WTC11 (cell line): Measurements from ENCODE around the gene TDRKH. TPM values are rescaled to one million over a fixed set of nuclear protein-coding genes. Genes with fewer than 3 reads are reported as not detected.

Experiments used
- ATAC-seq: fragments of 200-7000 bp; cut with Tn5 transposase; 2 replicates; pipeline ENCODE4 v1.10.0; 2021; ENCODE audit warnings: mild to moderate bottlenecking, moderate library complexity
- CTCF ChIA-PET: fragments of 300-600 bp; sonication (Branson Sonifier 250); formaldehyde crosslinking; loops from one replicate; lab custom pipeline; 2021; ENCODE audit warnings: antibody characterized with exemption; lab: Charles Lee
- POLR2A ChIA-PET: fragments of 350-600 bp; sonication (Branson Sonifier 250); formaldehyde crosslinking; loops from one replicate; lab custom pipeline; 2021; ENCODE audit warnings: antibody characterized with exemption; lab: Charles Lee
- DNase-seq: peaks from one replicate; pipeline ENCODE4 v3.0.0; 2021; ENCODE audit warnings: low spot score
- H3K27ac Mint-ChIP-seq: 2 replicates; pipeline ENCODE4 v1.8.0; 2021; ENCODE audit warnings: mixed read lengths
- H3K27me3 Mint-ChIP-seq: 2 replicates; pipeline ENCODE4 v1.8.0; 2021; ENCODE audit warnings: low read depth, mild to moderate bottlenecking, moderate library complexity, mixed read lengths
- H3K36me3 Mint-ChIP-seq: 2 replicates; pipeline ENCODE4 v1.8.0; 2021; ENCODE audit warnings: mixed read lengths
- H3K4me1 Mint-ChIP-seq: 2 replicates; pipeline ENCODE4 v1.8.0; 2022; ENCODE audit warnings: mixed read lengths
- H3K4me3 Mint-ChIP-seq: 2 replicates; pipeline ENCODE4 v1.8.0; 2021; ENCODE audit warnings: mild to moderate bottlenecking, moderate library complexity, mixed read lengths
- H3K9me3 Mint-ChIP-seq: 2 replicates; pipeline ENCODE4 v1.8.0; 2021; ENCODE audit warnings: mixed read lengths
- IRF2 ChIP-seq: sonication (generic); formaldehyde crosslinking; IDR thresholded peaks from 2 replicates; pipeline ENCODE4 v1.8.0; 2022; ENCODE audit warnings: low read depth, missing genetic modification reagents, borderline replicate concordance
- TCF7 ChIP-seq: sonication (generic); formaldehyde crosslinking; IDR thresholded peaks from 2 replicates; pipeline ENCODE4 v1.8.0; 2022; ENCODE audit warnings: mild to moderate bottlenecking, low read depth, missing genetic modification reagents, moderate library complexity
- TP53 ChIP-seq: sonication (generic); formaldehyde crosslinking; IDR thresholded peaks from 2 replicates; pipeline ENCODE4 v1.8.1; 2023; ENCODE audit warnings: mild to moderate bottlenecking, missing genetic modification reagents
- total RNA-seq: library from RNA; stranded (reverse); gene quantifications from 3 replicates; pipeline ENCODE4 v1.2.3, GENCODE V29; 2021
- TF ChIP-seq, protein P1 (sequence below): sonication (generic); formaldehyde crosslinking; IDR thresholded peaks from 2 replicates; pipeline ENCODE4 v1.8.0; 2022; ENCODE audit warnings: missing genetic modification reagents

TDRKH gene
- total RNA-seq, 1 experiment from 2014 or later: 21.8 TPM

DNA sequence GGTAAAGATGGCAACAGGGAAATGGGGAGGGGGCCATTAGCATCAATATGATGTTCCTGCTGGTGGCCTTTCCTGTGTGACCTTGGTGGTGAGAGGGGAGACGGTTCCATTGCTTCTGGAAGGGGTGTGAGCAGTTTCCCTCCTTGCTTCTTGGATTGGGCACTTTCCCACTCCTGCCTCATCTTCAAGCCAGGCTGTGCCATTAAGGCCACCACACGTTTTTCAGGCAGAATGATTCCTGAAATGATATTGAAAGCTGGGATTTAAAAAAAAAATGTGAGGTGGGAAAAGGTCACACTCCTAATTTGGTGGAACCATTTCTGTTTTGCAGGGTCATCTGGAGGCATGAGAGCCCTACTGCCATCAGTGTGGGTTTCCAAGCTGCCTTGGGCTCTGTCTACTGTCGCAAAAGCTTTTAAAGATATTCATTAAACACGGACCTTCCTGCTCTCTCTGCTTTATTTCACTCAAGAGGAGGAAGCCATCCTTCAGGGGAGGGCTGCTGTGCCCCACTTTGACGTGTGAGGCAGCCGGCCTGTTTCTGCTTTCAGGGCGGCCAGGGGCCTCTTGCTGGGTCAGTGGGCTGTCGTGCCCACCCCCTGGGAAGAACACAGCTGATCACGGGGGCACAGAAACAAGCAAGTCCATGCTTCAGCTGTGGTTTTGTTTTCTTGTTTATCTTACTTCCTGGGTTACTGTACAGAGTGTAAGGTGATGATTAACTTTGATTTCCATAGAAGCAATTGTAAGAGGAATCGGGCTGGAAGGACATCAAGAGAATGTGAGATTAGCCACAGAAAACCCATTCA is 60.9 kb downstream of the TDRKH start:
- Mint-ChIP-seq H3K9me3 (no peaks in the 10 kb centered on the region), H3K27me3 (peaks cover 12% of the 10 kb centered on the region), H3K27ac (no peak overlapping the region), H3K36me3 (no peaks in the 10 kb centered on the region)
- DNase-seq: no peak
- CTCF ChIA-PET: interaction anchor here (1.0 to 5.5 kb wide), 7 partner anchors 13 to 111 kb away, joined by 3 to 44 read pairs (median 3); partner anchors contain the start of genes C2CD4D and CELF3
- TF ChIP-seq TCF7: no peak
- TF ChIP-seq, protein P1, sequence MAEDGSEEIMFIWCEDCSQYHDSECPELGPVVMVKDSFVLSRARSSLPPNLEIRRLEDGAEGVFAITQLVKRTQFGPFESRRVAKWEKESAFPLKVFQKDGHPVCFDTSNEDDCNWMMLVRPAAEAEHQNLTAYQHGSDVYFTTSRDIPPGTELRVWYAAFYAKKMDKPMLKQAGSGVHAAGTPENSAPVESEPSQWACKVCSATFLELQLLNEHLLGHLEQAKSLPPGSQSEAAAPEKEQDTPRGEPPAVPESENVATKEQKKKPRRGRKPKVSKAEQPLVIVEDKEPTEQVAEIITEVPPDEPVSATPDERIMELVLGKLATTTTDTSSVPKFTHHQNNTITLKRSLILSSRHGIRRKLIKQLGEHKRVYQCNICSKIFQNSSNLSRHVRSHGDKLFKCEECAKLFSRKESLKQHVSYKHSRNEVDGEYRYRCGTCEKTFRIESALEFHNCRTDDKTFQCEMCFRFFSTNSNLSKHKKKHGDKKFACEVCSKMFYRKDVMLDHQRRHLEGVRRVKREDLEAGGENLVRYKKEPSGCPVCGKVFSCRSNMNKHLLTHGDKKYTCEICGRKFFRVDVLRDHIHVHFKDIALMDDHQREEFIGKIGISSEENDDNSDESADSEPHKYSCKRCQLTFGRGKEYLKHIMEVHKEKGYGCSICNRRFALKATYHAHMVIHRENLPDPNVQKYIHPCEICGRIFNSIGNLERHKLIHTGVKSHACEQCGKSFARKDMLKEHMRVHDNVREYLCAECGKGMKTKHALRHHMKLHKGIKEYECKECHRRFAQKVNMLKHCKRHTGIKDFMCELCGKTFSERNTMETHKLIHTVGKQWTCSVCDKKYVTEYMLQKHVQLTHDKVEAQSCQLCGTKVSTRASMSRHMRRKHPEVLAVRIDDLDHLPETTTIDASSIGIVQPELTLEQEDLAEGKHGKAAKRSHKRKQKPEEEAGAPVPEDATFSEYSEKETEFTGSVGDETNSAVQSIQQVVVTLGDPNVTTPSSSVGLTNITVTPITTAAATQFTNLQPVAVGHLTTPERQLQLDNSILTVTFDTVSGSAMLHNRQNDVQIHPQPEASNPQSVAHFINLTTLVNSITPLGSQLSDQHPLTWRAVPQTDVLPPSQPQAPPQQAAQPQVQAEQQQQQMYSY (CRISPR knock-in tag): 0 out of 2 replicates have a peak, but pooled peaks have one; percentile 19
- TF ChIP-seq, all 79 proteins: peak for 1
- POLR2A ChIA-PET: interaction anchor here (0.9 to 2.1 kb wide), 2 partner anchors 13 to 189 kb away, joined by 3 to 7 read pairs; partner anchors contain the start of genes CELF3 and TUFT1
- H3K4me1 Mint-ChIP-seq: peaks cover 24% of the 10 kb centered on the region
- H3K4me3 Mint-ChIP-seq: no peak overlapping the region
- no peak for ATAC-seq

DNA sequence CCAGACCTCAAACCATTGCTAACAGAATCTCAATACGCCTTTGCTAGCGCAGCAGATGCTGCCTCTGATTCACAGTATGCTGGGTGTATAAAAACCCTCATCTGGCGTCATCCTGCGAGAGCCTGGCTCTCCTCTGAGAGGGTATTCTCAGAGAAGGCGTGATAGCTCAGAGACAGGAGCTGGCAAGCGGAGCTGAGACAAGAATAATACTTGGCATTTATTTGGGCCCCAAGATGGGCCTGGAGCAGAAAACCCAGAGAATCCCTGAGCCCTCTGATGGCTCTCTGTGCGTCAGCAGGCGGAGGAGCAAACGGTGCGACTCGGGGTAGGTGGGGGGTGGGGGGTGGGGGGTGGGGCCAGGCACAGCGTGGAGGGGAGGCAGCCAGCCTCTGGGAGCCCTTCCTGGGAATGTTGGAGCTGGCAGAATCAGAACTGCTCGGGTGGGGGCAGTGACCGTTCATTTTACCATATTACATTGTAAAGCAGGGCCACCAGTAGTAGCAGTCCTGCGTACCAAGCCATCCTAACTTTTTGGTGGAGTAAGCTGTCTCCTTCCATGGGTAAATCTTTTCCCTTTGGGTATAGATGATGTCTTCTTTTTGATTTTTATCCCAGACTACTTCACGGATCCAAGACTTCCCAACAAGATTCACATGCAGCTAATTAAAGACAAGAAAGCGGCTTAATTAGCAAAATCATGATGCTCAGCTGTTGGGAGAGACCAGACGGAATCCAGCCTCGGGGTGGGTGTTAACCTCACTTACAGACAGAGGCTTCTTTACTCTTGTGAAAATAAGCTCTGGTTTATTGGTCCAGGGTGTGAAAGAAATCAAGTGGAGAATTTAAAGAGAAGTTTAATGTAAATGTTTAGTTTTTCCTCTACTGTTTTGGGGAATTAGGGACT is 61.9 kb downstream of the TDRKH start:
- peak overlapping the region; percentile 37 for H3K4me3 Mint-ChIP-seq
- H3K27me3 Mint-ChIP-seq: peaks cover 22% of the 10 kb centered on the region
- DNase-seq: no peak
- POLR2A ChIA-PET: interaction anchor here (0.9 to 2.1 kb wide), 3 partner anchors 12 to 215 kb away, joined by 3 to 7 read pairs (median 3); partner anchors contain the start of genes CELF3 and TUFT1
- peaks cover 32% of the 10 kb centered on the region for H3K4me1 Mint-ChIP-seq
- CTCF ChIA-PET: interaction anchor here (0.6 to 5.5 kb wide), 10 partner anchors 12 to 375 kb away, joined by 3 to 44 read pairs (median 6); partner anchors contain the start of genes C2CD4D, CELF3 and TDRKH
- no peak overlapping the region for H3K27ac Mint-ChIP-seq
- H3K36me3 Mint-ChIP-seq: no peaks in the 10 kb centered on the region
- H3K9me3 Mint-ChIP-seq: no peaks in the 10 kb centered on the region
- no peak for TF ChIP-seq TP53 (CRISPR knock-in tag)
- ATAC-seq: peak; percentile 75

DNA sequence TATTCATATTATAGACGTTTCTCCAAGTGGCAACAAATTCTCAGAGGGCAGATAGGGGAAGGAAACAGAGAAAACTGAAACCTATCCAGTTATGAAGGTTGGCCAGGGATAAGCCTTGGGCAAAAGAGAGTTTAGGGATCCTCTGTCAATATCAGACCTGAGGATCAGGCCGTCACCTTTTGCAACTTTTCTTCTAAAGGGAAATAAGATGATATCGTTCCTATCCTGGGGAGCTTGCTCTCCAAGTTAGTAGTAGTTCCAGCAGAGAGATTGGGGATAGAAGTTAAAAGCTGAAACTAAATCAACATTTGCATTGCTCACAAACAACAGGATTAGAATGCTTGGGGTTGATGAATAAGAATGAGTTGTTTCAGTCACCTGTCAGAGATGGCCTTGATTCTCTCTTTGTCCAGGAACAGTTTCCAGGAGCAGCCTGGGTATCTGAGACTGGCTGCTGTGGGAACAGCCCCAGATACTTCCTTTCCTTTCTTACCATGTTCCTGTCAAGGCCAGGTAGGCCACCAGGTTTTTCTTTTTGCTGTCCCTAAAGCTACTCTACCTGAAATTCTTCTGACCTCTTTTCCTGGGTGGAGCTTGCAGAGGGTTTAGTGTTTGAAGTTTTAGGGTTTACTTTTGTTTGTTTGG is 66.5 kb downstream of the TDRKH start:
- H3K9me3 Mint-ChIP-seq: no peaks in the 10 kb centered on the region
- H3K27me3 Mint-ChIP-seq: peaks cover 66% of the 10 kb centered on the region
- TF ChIP-seq, protein P1 (CRISPR knock-in tag): peak; percentile 73
- TF ChIP-seq IRF2 (CRISPR knock-in tag): no peak
- H3K4me3 Mint-ChIP-seq: no peak overlapping the region
- ChIA-PET CTCF (interaction anchor here (1.0 to 1.6 kb wide), 3 partner anchors 8 to 113 kb away, joined by 3 to 11 read pairs (median 4); partner anchors contain the start of gene CELF3), POLR2A (no interaction called here)
- no peak overlapping the region for H3K27ac Mint-ChIP-seq
- no peak for DNase-seq
- peak; percentile 8; the same call in 1 of the 2 replicates for ATAC-seq
- H3K4me1 Mint-ChIP-seq: peaks cover 32% of the 10 kb centered on the region
- no peaks in the 10 kb centered on the region for H3K36me3 Mint-ChIP-seq

Other genes starting within 250 kb of the TDRKH start
- 50.0 to 56.0 TPM (median 50.3 TPM) in 3 replicates for gene SNX27, start 178.4 kb downstream of the TDRKH start, total RNA-seq
- gene CELF3, start 73.7 kb downstream of the TDRKH start, total RNA-seq: 0.34 to 0.64 TPM (median 0.42 TPM) in 3 replicates
- 0.92 TPM in 1 of 3 replicates, not detected in the others for gene RIIAD1, start 69.0 kb downstream of the TDRKH start, total RNA-seq
- 88.8 to 99.3 TPM (median 95.5 TPM) in 3 replicates for gene MRPL9, start 27.0 kb downstream of the TDRKH start, total RNA-seq
- not detected in 3 replicates for gene LINGO4, start 14.9 kb upstream of the TDRKH start, total RNA-seq
- 0.30 to 0.53 TPM (median 0.44 TPM) in 3 replicates for gene RORC, start 41.3 kb upstream of the TDRKH start, total RNA-seq
- gene C2CD4D, start 49.3 kb upstream of the TDRKH start, total RNA-seq: 0.85 to 2.0 TPM (median 0.94 TPM) in 3 replicates
- not detected in 3 replicates for gene THEM5, start 63.2 kb upstream of the TDRKH start, total RNA-seq
- 8.0 to 10.9 TPM (median 8.8 TPM) in 3 replicates for gene THEM4, start 119.0 kb upstream of the TDRKH start, total RNA-seq
- 150 to 161 TPM (median 159 TPM) in 3 replicates for gene S100A10, start 203.4 kb upstream of the TDRKH start, total RNA-seq
- gene S100A11, start 246.5 kb upstream of the TDRKH start, total RNA-seq: 126 to 181 TPM (median 163 TPM) in 3 replicates